B cell (primary cell): Measurements from ENCODE around the gene CLK2. TPM values are rescaled to one million over a fixed set of nuclear protein-coding genes. Genes with fewer than 3 reads are reported as not detected.
A peak's percentile ranks its signal among the peaks of the same experiment; 100 is the strongest.
"Not testable (repeated sequence)": the region's sequence is repeated elsewhere in the genome, so short reads cannot be mapped to it uniquely, and the experiment has no call there.

ENCODE experiments used
- ATAC-seq: fragments of 200-7000 bp; cut with Tn5 transposase; one replicate; pipeline ENCODE4 v1.10.0; 2021; ENCODE audit warnings: low read depth, mild to moderate bottlenecking, moderate number of reproducible peaks, moderate library complexity
- CTCF ChIA-PET: fragments of 350-600 bp; sonication (Branson Sonifier 250); formaldehyde crosslinking; loops from one replicate; lab custom pipeline; 2021; ENCODE audit warnings: antibody characterized with exemption, inconsistent platforms; lab: Charles Lee
- POLR2A ChIA-PET: fragments of 350-600 bp; sonication (Branson Sonifier 250); formaldehyde crosslinking; loops from one replicate; lab custom pipeline; 2021; ENCODE audit warnings: antibody characterized with exemption; lab: Charles Lee
- DNase-seq: peaks from one replicate; pipeline ENCODE4 v3.0.0; 2013
- H2AFZ ChIP-seq: 2 replicates; pipeline ENCODE4 v1.6.1; 2012; ENCODE audit warnings: mild to moderate bottlenecking, low read depth, low read length; ENCODE audit not compliant: insufficient read depth, poor library complexity, severe bottlenecking
- H3K27ac ChIP-seq, 2 donors: 1 replicate in 1 of 2; 2 replicates in 1 of 2; pipeline ENCODE4 v1.5.1; 2012 to 2013; ENCODE audit warnings: low read length in 2 of 2, mild to moderate bottlenecking in 2 of 2, moderate library complexity in 1 of 2
- H3K27me3 ChIP-seq, 4 experiments: fragments of 200-600 bp in 1 of 4; sonication (generic) in 1 of 4; replicated peaks in 1 of 4; 1 replicate in 2 of 4; 2 replicates in 2 of 4; pipeline versions ENCODE4 v1.6.1 to v1.7.0; 2013 to 2016; ENCODE audit warnings: low read length in 3 of 4, mild to moderate bottlenecking in 2 of 4, mixed read lengths in 1 of 4, moderate library complexity in 1 of 4; ENCODE audit not compliant: insufficient read depth in 4 of 4, control insufficient read depth in 3 of 4; ENCODE audit errors: control extremely low read depth in 1 of 4
- H3K36me3 ChIP-seq, 2 experiments: replicated peaks in 1 of 2; 1 replicate in 1 of 2; 2 replicates in 1 of 2; pipeline versions ENCODE4 v1.6.1 to v1.7.1; 2013; ENCODE audit warnings: low read length in 1 of 2; ENCODE audit not compliant: insufficient read depth in 2 of 2, control insufficient read depth in 1 of 2; ENCODE audit errors: control extremely low read depth in 1 of 2, extremely low read depth in 1 of 2
- H3K4me1 ChIP-seq, 2 donors: fragments of 200-600 bp in 1 of 2; sonication (generic) in 1 of 2; 1 replicate in 1 of 2; 2 replicates in 1 of 2; pipeline versions ENCODE4 v1.5.1 to v1.6.1; 2013 to 2017; ENCODE audit warnings: low read length in 2 of 2; ENCODE audit not compliant: control insufficient read depth in 2 of 2, insufficient read depth in 2 of 2
- H3K4me2 ChIP-seq: replicated peaks from 2 replicates; pipeline ENCODE3; 2012; ENCODE audit warnings: mild to moderate bottlenecking, low read depth, low read length; ENCODE audit not compliant: poor library complexity, severe bottlenecking
- H3K4me3 ChIP-seq, 5 experiments: fragments of 200-600 bp in 1 of 5; sonication (generic) in 1 of 5; 1 replicate in 3 of 5; 2 replicates in 2 of 5; pipeline versions ENCODE4 v1.5.1 to v1.7.0; 2011 to 2016; ENCODE audit warnings: low read length in 4 of 5, mild to moderate bottlenecking in 4 of 5, low read depth in 2 of 5, control low read depth in 1 of 5, moderate library complexity in 1 of 5; ENCODE audit not compliant: insufficient read depth in 1 of 5; ENCODE audit errors: control extremely low read depth in 1 of 5, extremely low read depth in 1 of 5
- H3K79me2 ChIP-seq: fragments of 200-600 bp; sonication (generic); one replicate; pipeline ENCODE4 v1.6.0; 2016; ENCODE audit warnings: low read length; ENCODE audit not compliant: control insufficient read depth, insufficient read depth
- H3K9ac ChIP-seq: fragments of 200-600 bp; sonication (generic); 2 replicates; pipeline ENCODE4 v1.6.1; 2017; ENCODE audit warnings: mild to moderate bottlenecking, low read length, moderate library complexity
- H3K9me3 ChIP-seq, 3 donors: one replicate each; pipeline versions ENCODE4 v1.6.1 to v1.7.1; 2013; ENCODE audit warnings: low read length in 2 of 3; ENCODE audit not compliant: control insufficient read depth in 2 of 3, insufficient read depth in 1 of 3; ENCODE audit errors: control extremely low read depth in 1 of 3
- H4K20me1 ChIP-seq: 2 replicates; pipeline ENCODE4 v1.6.0; 2012; ENCODE audit warnings: mild to moderate bottlenecking, low read length; ENCODE audit not compliant: insufficient read depth, control insufficient read depth, poor library complexity, severe bottlenecking
- H3K27ac Mint-ChIP-seq: one replicate; pipeline ENCODE4 v1.8.0; 2021; ENCODE audit warnings: mixed read lengths
- H3K27me3 Mint-ChIP-seq: one replicate; pipeline ENCODE4 v1.8.0; 2021; ENCODE audit warnings: mixed read lengths
- H3K4me1 Mint-ChIP-seq: one replicate; pipeline ENCODE4 v1.8.0; 2021; ENCODE audit warnings: mixed read lengths
- H3K4me3 Mint-ChIP-seq: one replicate; pipeline ENCODE4 v1.8.0; 2021; ENCODE audit warnings: mixed read lengths
- H3K9me3 Mint-ChIP-seq: one replicate; pipeline ENCODE4 v1.8.0; 2022; ENCODE audit warnings: mixed read lengths; ENCODE audit not compliant: insufficient read depth
- CTCF ChIP-seq: fragments of 200-600 bp; IDR thresholded peaks from one replicate; pipeline ENCODE4 v1.8.0; 2022; ENCODE audit warnings: antibody characterized with exemption, mild to moderate bottlenecking
- EZH2 ChIP-seq: IDR thresholded peaks from 2 replicates; pipeline ENCODE4 v1.6.1; 2012; ENCODE audit warnings: borderline replicate concordance, low read depth, mild to moderate bottlenecking, moderate library complexity, low read length; ENCODE audit not compliant: insufficient read depth, poor library complexity, severe bottlenecking
- WGBS: methylation state at CpG from one replicate; pipeline ENCODE4 v1.1.5; 2013; ENCODE audit warnings: missing lambda C conversion rate; ENCODE audit not compliant: insufficient coverage; 5-methylcytosine and 5-hydroxymethylcytosine counted together
- intact Hi-C: fragments of 100-400 bp; cut with micrococcal nuclease; formaldehyde crosslinking; loops from one replicate; pipeline ENCODE4 v1.10.0; 2022
- polyA plus RNA-seq: library from polyadenylated mRNA; depleted of rRNA; stranded (reverse); fragments of >200 nt; gene quantifications from 2 replicates; pipeline ENCODE4 v1.2.3, GENCODE V29; 2012
- total RNA-seq, 2 donors: library from RNA; stranded (reverse); fragments of 120-200 nt in 1 of 2; gene quantifications; 1 replicate in 1 of 2; 2 replicates in 1 of 2; pipeline versions ENCODE4 v1.2.3 to v1.2.4, GENCODE V29; 2013 to 2022

CLK2 gene
- total and polyA plus RNA-seq, 2 donors (not counting 1 experiment from before 2014, with no cell fraction given), result 152 to 161 TPM

GRCh38 chr1:155226188-155226909, 47.0 kb downstream of the CLK2 start:
- DNase-seq, result peak; percentile 89
- Histone ChIP-seq H3K36me3 (no peaks in the 10 kb centered on the region), H3K27ac (peak overlapping the region; percentile 70), H3K79me2 (peaks cover 4% of the 10 kb centered on the region), H3K9me3 (no peaks in the 10 kb centered on the region), H4K20me1 (no peaks in the 10 kb centered on the region), H3K4me2 (peak overlapping the region; percentile 94), H3K4me3 (peak overlapping the region; percentile 61 to 93 (median 68)), H3K9ac (peak overlapping the region; percentile 73), H3K27me3 (no peaks in the 10 kb centered on the region), H3K4me1 (peaks cover 46 to 61% of the 10 kb centered on the region in 2 donors), H2AFZ (peak overlapping the region; percentile 81)
- H3K27me3 Mint-ChIP-seq, result no peaks in the 10 kb centered on the region
- intact Hi-C loops, result loop anchor here (1.0 to 5.0 kb wide), 4 partner anchors 19 to 142 kb away; partner anchors contain the start of gene THBS3
- WGBS, result 0% methylated on average over 6 of the region's 7 CpGs
- ATAC-seq, result peak; percentile 25
- no peaks in the 10 kb centered on the region for H3K9me3 Mint-ChIP-seq
- CTCF ChIA-PET, result interaction anchor here (0.8 to 6.9 kb wide), 18 partner anchors 15 to 382 kb away, joined by 3 to 189 read pairs (median 6); partner anchors contain the start of genes CLK2, KRTCAP2, MTX1 and THBS3
- POLR2A ChIA-PET, result interaction anchor here (0.7 to 5.9 kb wide), 5 partner anchors 15 to 334 kb away, joined by 4 to 47 read pairs (median 5); partner anchors contain the start of genes MTX1, THBS3 and TRIM46
- H3K4me3 Mint-ChIP-seq, result peak overlapping the region; percentile 85
- H3K27ac Mint-ChIP-seq, result peak overlapping the region; percentile 91
- H3K4me1 Mint-ChIP-seq, result peaks cover 46% of the 10 kb centered on the region
- TF ChIP-seq EZH2 (no peak), CTCF (peak; percentile 85)

DNA sequence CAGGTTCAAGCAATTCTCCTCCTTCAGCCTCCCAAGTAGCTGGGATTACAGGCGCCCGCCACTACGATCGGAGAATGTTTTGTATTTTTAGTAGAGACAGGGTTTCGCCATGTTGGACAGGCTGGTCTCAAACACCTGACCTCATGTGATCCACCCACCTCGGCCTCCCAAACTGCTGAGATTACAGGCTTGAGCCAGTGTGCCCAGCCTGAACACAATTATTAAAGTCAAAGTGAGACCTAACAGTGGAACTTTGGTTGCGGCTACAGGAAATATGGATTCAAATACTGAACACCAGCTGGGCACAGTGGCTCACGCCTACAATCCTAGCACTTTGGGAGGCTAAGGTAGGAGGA, 47.9 kb downstream of the CLK2 start:
- peaks cover 46% of the 10 kb centered on the region for H3K4me1 Mint-ChIP-seq
- H3K9me3 Mint-ChIP-seq, H2AFZ ChIP-seq, H3K79me2 ChIP-seq, H3K4me3 ChIP-seq, H3K27me3 ChIP-seq, DNase-seq, H4K20me1 ChIP-seq, H3K27me3 Mint-ChIP-seq, H3K9me3 ChIP-seq, H3K4me3 Mint-ChIP-seq, H3K9ac ChIP-seq, H3K36me3 ChIP-seq, ATAC-seq: not testable (repeated sequence)
- peak overlapping the region in 1 of 2 donors; percentile 70 for H3K27ac ChIP-seq
- 88% methylated on average over 3 of the region's 8 CpGs for WGBS
- peak overlapping the region; percentile 94 for H3K4me2 ChIP-seq
- POLR2A ChIA-PET, result interaction anchor here (5.9 kb wide), 1 partner anchor 17 kb away, joined by 47 read pairs; the partner anchor contains the start of genes MTX1 and THBS3
- peaks cover 46 to 61% of the 10 kb centered on the region in 2 donors for H3K4me1 ChIP-seq
- peak overlapping the region; percentile 79 for H3K27ac Mint-ChIP-seq
- CTCF ChIA-PET, result interaction anchor here (0.8 to 6.9 kb wide), 10 partner anchors 18 to 383 kb away, joined by 3 to 189 read pairs (median 12); partner anchors contain the start of genes KRTCAP2, MTX1, THBS3 and TRIM46
- intact Hi-C loops, result loop anchor here (5.0 kb wide), 1 partner anchor 33 kb away; no protein-coding TSS in a partner anchor
